Posterior cingulate gyrus (tissue), 11 donors: ENCODE measurements around the gene CAMTA1.
A peak's percentile ranks its signal among the peaks of the same experiment; 100 is the strongest.

ENCODE experiments used
- DNase-seq, 10 donors: peaks; one replicate each; pipeline versions ENCODE4 v3.0.0 to v3.0.0-alpha.2; 2020 to 2021; ENCODE audit warnings: mixed read lengths in 3 of 10
- intact Hi-C: fragments of 100-400 bp; cut with DNase I; formaldehyde crosslinking; loops from one replicate; pipeline ENCODE4 v1.15.1; 2023

The CAMTA1 gene

DNA sequence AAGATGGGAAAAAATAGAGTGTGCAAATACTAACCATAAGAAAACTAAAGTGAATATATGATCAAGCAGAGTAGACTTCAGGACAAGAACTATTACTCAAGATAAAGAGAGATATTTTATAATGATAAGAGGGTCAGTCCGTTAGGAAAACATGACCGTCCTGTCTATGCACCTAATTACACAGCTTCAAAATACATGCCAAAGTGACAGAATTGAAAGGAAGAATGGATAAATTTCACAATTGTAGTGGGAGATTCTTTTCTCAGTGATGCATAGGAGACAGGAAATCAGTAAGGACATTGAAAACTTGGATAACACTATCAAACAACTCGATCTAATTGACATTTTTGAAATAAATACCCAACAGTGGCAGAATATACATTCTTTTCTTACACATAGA lies 489.0 kb downstream of the CAMTA1 start:
- no peak for DNase-seq
- intact Hi-C loops, result no loop called here

DNA sequence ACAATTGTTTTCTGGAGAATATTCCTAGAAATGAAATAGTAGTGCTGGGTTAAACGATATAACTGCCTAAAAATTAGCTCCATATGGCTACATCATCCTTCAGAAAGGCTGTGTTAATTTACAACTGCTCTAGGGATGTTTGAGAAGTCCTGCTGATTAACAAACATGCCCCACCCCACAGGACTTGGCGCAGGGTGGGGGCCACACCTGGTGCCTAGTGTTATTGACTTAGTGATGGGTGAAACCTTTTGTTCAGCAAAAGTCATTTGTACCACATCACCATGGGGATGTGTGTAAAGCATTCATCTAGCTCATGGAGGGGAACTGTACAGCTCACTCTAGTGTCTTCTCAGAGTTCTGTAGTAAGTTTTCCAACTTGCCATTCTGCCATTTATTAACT lies 492.8 kb downstream of the CAMTA1 start:
- no peak for DNase-seq

DNA sequence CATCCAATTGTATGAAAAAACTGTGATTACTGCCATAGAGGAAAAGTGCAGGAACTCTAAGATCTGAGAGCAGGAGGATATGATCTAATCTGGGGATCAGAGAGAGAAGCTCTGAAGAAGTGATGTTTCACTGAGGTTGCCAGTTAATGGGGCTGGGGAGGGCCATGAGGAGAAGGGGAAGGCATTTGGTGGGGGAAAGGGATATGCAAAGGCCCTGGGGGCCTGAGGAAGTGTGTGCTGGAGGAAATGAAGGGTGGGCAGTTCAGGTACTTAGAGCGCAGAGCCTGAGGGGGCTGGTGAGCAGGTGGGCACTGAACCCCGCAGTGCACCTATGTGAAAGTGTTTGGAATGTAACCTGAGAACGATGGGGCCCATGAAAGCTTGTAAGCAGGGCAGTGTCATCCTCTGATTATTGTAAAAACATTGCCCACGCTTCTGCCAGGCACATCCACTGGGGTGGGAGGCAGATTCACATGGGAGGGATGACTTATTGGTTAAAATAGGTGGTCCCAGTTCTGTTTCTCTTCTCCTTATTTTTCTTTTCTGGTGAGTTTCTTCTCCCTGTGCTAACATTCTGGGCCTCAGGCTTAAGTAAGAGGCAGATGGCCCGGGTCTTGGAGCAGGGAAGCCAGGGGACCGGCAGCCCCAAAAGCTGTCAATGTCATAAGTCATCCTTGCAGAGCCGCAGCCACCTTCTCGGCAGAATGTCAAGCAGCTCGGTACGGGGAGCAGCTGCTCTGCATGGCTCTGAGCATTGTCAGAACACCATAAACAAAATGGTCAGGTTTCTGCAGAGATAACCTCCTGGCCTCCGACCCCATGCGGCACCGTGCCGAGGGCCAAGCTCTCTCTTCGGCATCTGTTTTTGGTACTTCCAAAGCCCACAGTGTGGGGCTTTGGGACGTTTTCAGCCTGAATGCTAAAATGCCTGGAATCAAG lies 493.8 kb downstream of the CAMTA1 start:
- intact Hi-C loops, result no loop called here
- no peak for DNase-seq

More for the DNA sequence above, 492.8 kb downstream of the CAMTA1 start:
- intact Hi-C loops, result no loop called here

DNA sequence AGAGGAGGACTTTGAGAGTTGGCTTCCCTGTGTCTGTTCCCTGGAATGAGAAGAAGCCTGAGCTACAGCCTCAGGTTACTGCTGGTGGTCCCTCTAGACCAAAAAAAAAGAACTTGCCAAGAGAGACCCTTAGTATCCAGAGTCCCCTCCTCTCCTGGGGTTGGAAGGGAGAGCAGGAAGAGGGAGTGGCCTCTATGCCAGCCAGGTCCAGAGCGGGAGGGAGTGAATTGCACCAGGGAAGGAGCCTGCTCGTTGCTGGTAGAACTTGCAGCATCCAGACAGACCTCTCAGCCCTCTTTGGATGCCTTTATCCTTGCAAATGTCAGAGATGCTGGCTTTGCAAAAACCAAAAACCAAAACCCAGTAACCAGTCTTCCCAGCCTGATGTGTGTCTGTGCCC lies 494.5 kb downstream of the CAMTA1 start:
- intact Hi-C loops, result no loop called here
- DNase-seq, result no peak

DNA sequence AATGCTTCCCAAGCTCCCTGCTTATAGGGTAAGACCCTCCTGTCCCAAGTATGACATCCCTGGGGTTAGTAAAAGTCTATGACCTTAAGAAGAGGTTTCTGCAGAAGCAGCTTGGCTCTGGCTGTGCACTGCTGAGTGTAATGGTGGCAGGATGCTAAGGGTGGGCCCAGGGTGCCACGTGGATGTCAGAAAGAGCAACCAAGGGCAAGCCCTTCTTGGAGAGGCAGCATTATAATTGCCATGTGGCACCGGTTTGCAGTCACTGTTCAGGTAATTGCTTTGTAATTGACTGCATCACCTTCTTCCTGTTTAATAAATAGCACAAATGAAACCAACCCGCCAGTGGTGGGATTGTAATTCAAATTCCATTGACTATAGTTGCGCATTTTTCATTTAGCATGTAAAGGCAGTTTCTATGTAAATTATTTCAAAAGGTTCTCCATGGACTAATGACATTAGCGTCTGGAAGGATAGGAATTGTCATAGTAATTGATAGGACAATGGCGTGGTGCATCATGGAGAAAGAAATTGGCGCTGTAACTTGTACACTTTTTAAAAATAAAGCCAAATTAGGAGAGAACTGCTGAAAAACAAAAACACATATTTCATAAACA lies 495.2 kb downstream of the CAMTA1 start:
- no peak for DNase-seq
- intact Hi-C loops, result no loop called here

DNA sequence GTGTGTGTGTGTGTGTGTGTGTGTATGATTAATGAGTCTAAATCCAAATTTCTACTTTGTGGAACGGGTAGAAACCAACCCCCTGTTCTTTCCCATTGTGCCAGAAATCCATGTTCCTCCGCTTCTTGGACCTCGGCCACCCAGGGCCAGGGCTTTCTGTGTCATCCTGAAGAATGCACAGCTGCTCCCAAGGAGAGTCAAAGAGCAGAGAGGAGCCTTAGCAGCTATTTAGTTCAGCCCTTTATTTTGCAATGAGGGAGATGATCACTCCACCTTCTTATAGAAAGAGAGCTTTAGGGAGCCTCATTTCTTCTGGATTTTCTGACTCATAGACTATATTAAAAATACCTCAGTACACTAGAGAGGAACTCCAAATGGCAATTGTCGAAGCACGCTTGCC lies 496.6 kb downstream of the CAMTA1 start:
- intact Hi-C loops, result no loop called here
- no peak for DNase-seq

DNA sequence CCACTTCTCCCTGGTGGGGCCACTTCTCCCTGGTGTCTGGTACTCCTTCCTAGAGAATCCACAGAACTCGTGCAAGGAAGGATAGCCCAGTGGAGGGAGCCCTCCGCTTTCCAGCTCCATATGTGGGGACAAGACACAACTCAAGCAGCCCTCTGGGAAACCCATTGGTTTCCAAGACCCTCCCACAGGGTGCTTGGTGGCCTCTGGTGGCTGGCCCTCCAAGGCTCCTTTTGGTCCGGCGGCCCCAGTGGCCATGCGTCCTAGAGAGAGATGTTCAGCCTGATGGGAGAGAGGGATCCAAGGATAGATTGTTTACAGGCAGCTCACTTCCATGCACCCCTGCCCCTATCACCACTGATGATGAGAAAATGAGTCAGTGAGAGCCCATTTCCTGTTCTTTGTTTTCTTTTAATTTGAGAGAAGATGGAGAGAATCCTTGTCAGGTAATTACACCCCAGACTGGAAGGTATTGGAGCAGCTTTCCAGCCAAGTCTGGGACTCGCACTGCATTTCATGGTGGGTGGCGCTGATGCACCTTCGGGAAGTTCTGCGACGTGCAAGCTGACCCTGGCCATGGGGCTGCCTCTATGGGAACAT lies 499.7 kb downstream of the CAMTA1 start:
- intact Hi-C loops, result no loop called here
- DNase-seq, result no peak

DNA sequence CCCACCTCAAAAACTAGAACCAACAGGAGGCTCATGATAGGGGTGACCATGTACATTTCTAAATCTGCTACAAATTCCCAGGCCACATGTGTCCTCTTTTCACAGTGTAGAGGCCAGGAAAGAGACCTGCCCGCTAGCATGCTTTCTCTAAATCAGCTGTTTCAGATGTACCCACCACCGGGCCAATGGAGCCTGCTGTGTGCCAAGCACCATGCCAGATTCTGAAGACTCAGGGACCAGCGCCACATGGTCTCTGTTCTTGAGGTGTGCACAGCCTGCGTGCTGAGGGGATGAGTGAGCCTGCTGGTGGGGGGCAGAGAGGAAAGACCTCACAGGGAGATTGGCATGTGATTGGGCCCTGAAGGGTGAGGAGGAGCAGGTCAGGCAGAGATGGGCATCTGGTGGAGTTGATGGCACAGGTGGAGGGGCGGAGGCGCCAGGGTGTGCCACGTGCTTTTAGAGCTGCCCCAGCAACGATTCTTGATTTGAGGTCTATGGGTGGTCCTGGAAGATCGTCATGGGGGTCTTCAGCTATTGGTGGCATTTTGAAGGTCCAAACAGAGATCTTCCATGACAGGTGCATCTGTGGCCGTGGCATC lies 500.7 kb downstream of the CAMTA1 start:
- intact Hi-C loops, result no loop called here
- no peak for DNase-seq

DNA sequence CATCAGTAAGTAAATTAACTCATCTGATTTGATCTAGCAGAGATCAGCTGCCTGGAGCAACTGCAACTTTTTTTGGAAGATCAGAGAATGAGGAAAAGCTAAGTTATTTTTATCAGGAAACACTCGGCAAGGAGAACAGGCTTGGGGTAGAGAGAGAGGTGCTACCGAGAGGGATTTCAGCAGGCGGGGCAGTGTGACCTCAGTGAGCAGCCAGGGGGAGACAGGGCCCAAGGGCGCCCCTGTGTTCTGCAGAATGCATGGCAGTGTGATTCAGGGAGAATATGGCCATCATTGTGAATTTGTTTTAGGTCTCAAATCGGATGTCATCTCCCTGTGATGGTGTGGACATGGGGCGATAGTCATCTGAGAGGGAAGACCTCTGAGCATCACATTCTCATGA lies 501.8 kb downstream of the CAMTA1 start:
- DNase-seq, result no peak
- intact Hi-C loops, result no loop called here

DNA sequence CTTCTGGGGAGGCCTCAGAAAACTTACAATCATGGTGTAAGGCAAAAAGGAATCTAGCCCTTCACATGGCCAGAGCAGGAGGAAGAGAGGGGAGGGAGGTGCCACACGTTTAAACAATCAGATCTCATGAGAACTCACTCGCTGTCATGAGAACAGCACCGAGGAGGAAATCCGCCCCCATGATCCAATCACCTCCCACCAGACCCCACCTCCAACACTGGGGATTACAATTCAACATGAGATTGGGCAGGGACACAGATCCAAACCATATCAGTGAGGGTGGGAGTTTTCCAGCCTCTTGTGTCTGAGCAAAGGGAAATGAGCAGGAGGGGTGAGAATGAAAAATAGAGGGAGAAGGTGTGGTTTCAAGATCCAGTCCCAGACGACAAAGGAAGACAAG lies 503.7 kb downstream of the CAMTA1 start:
- no peak for DNase-seq
- intact Hi-C loops, result no loop called here

DNA sequence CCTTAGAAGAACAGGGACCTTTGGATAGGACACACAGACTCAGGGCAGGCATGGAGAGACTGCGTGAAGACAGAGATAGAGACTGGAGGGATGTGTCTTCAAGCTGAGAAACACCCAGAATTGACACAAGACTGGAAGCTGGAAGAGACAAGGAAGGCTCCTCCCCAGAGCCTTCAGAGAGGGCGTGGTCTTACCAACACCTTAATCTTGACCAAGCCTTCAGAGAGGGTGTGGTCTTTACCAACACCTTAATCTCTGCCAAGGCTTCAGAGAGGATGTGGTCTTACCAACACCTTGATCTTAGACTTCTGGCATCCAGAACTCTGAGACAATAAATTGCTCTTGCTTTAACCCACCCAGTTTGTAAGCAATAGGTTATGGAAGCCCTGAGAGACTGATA lies 504.4 kb downstream of the CAMTA1 start:
- intact Hi-C loops, result no loop called here
- DNase-seq, result no peak

DNA sequence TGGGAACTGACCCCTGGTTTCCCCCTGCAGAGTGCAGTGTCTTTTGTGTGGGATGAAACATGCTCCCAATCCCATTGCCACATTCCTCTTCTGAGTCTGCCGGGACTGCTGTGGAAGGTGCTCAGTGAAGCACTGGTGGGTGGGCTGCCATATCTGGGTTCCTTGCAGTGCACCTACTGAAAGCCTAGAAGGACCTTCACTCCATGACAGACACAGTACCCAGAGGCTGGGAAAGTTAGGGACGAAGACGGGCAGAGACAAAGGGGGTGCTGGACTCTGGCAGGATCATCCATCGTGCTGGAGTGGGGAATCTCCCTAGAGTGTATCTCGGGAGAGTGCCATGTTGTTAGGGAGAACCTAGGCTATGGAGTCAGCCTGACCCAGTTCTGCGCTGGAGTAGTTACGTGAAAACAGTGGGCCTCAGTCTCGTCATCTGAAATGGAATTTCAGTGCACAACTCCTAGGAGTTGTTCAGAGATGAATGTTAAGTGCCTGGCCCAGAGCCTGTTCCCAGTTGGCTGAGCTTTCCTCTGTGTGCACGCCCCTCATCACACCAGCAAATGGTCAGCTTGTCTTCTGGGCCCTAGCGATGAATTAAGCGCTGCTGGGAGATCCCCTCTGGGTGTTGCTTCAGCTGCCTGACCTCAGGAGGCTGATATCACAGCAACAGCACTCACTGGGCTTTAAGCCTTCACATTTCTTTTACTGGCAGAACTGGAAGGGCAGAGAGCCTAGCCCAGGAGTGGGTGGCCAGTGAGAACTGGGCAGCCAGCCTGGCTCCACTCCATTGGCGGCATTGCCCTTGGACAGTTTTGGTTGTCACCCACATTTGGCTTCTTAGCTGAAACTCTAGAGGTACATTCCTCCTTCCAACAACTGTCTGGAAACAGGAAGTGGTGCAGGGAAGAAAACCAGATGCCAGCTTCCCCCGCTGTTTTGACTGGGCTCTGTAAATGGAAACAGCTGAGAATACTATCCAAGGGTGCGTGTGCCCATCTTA lies 506.0 kb downstream of the CAMTA1 start:
- intact Hi-C loops, result no loop called here
- peak in 9 of 10 donors; percentile 17 to 89 (median 45) for DNase-seq

DNA sequence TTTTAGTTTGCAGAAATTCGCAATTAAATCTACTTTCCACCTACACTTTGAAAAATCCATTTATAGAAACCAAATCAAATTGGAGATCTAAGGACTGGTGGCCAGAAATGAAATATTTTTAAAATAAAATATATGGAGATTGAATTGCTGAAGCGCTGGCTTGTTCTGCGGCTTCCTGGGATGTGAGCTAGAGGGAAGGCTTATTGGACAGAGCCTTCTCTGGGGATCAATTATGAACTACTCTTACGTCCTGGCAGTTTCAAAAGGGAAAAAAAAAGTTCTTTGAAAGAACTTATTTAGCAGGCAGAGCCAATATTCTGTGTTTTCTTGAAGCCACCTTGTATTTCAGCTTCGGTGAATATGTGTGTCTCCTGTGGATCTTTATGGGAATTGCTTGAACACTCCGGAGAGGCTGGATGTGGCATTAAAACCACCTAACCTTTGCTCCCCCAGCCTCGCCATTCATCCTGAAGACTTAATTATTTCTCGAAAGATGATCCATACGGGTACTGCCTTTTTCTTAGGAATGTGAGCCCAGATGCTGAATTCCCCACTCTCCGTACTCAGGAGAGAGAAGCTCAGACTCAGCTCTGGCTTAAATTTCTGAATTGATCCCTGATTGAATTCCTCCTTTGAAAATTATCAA lies 506.9 kb downstream of the CAMTA1 start:
- DNase-seq, result no peak
- intact Hi-C loops, result no loop called here

DNA sequence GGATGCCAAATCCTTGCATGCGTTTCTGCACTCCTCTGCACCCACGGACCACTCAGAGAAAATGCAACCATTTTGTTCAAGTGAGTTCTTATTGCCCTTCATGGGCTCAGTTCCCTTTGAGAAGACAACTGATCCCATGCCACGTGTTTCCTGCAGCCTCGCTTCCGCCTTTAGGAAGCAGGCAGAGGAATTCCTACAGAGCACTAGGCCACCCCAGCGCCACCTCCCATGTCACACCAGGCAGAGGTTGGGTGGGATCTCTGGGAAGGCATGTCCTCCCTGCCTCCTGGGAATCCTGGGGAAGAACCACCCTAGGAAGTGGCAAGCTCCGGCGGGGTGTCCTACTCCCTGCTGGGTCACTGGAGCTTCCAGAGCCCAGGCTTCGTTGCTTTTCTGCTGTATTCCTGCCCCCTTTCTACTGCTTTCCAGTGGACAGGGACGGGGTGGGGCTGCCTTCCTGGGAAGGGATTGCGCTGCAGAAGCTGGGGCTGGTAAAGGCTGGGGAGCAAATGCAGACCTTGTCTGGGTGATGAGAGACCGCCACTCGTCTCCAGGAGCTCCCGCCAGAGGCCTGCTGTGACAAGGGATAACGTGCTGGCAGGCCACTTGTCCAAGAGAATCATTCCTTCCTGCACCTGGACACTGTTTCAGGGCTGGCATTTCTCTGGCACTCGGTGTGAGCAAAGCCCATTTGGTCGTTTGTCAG lies 507.6 kb downstream of the CAMTA1 start:
- DNase-seq, result no peak

DNA sequence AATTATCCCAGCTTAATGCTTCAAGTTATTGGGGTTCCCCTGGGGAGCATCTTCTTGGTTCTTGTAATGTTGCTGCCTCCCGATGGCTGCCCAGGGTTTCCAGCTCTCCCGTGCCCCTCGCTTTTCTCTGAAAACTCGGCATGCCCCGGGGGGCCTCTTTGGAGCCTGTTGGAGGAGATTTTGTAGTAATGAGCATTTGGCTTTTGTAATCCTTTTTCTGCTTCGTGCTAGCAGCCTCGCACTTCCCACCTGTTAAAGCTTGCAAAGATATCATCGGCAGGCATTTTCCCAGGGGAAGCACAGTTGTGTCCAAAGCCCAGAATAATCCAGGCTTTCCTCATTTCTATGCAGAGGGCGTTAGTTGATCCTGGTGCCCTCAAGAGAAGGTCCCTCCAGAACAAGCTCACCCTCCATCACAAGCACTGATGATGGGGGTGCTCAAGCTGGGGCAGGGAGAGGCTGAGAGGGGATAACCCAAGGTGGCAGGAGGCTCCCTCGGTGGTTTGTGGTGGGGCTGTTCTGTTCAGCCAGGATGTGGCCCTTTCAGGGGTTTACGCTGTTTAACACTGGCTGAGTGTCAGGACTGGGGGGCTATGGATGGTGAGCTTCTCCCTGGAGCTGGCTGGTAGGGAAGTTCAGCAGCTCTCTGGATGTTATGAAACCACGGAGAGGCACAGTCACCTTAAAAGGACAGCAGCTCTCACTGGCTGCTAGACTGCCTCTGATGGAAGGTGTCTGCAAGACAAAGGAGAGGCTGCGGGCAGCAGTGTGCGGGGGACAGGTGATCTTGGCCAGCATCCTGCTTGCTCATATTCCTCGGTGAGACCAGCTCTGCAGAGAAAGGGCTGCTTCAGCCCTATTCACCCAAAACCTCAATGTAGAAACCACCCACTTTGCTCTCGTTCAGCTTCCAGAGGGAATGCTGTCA lies 508.7 kb downstream of the CAMTA1 start:
- no peak for DNase-seq
- intact Hi-C loops, result no loop called here

More for the DNA sequence above, 507.6 kb downstream of the CAMTA1 start:
- intact Hi-C loops, result no loop called here

DNA sequence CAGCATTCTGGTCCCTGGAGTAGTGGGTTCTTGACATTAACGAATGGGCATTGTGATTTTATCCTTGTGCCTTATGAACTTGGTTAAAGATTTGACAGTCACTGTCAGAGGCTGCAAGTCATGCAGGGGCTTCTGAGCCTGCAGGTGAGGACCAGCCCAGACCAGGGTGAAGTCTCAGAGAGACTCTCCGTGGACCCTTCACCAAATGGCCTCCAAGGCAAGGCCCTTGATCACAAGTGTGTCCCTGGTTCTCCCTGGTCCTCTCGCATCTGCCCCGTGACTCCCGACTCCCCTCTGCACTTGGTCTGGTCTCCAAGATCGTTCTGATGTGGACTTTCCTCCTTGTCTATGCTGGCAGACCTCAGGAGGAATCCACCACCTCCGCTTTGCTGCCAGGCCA lies 509.4 kb downstream of the CAMTA1 start:
- intact Hi-C loops, result no loop called here
- DNase-seq, result no peak

DNA sequence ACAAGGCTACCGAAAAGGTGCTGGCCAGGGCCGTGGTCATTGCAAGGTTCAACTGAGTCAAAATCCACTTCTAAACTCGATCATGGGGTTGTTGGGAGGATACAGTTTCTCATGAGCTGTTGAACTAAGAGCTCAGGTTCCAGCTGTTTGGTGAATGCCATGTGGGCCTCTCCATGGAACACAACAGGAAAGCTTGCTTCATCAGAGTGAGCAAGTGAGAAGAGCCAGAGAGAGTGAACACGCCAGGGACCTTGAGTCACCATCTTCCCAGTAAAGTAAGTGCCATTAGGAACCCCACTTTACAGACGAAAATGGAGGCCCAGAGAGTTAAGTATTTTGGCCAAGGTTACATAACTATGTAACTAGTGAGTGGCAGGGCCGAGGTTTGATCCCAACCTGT lies 510.7 kb downstream of the CAMTA1 start:
- intact Hi-C loops, result no loop called here
- no peak for DNase-seq

DNA sequence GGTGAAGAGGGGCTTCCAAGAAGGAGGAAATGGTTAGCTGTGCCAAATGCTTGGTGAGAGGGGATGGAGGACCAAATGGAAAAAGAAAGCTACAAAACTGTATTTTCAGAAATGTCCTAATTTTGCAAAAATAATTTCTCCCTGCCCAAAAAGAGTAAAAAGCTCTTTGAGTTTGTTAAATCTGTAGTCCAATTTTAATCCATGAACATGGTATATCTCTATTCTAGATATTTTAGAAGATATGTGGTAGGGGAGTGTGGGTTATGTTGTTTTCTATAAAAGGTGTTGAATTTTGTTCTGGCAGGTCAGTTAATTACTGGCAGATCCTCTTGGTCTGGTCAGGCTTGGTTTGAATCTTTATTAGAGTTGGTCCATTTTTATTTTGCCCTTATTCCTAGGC lies 511.7 kb downstream of the CAMTA1 start:
- no peak for DNase-seq
- intact Hi-C loops, result no loop called here
